H9 (cell line): ENCODE results near the gene RASGRF2. TPM values are rescaled to one million over a fixed set of nuclear protein-coding genes. Genes with fewer than 3 reads are reported as not detected.

Source experiments
- DNase-seq: peaks from one replicate; pipeline ENCODE4 v3.0.0-alpha.2; 2017
- H2AFZ ChIP-seq: one replicate; pipeline ENCODE4 v1.6.1; 2013; ENCODE audit warnings: mild to moderate bottlenecking, low read length, control low read depth, moderate library complexity
- H2AK5ac ChIP-seq: 2 replicates; pipeline ENCODE4 v1.6.1; 2013; ENCODE audit warnings: low read length, control low read depth, mixed read lengths; ENCODE audit not compliant: insufficient read length
- H2BK120ac ChIP-seq: one replicate; pipeline ENCODE4 v1.6.1; 2013; ENCODE audit warnings: low read depth, mild to moderate bottlenecking, low read length, control low read depth, inconsistent platforms; ENCODE audit not compliant: poor library complexity, severe bottlenecking
- H2BK12ac ChIP-seq: 2 replicates; pipeline ENCODE4 v1.6.1; 2013; ENCODE audit warnings: low read length, control low read depth, mixed read lengths, low read depth; ENCODE audit not compliant: insufficient read length
- H2BK15ac ChIP-seq: 2 replicates; pipeline ENCODE4 v1.6.1; 2013; ENCODE audit warnings: low read depth, low read length, control low read depth
- H2BK20ac ChIP-seq: one replicate; pipeline ENCODE4 v1.6.1; 2013; ENCODE audit warnings: low read depth, mild to moderate bottlenecking, low read length, control low read depth, inconsistent platforms; ENCODE audit not compliant: poor library complexity, severe bottlenecking
- H2BK5ac ChIP-seq: 2 replicates; pipeline ENCODE4 v1.6.1; 2013; ENCODE audit warnings: low read length, control low read depth, mixed read lengths; ENCODE audit not compliant: insufficient read length
- H3K14ac ChIP-seq: 2 replicates; pipeline ENCODE4 v1.6.1; 2013; ENCODE audit warnings: low read length, control low read depth; ENCODE audit not compliant: insufficient read depth
- H3K18ac ChIP-seq: 2 replicates; pipeline ENCODE4 v1.6.1; 2013; ENCODE audit warnings: low read depth, mild to moderate bottlenecking, mixed read lengths, low read length, control low read depth; ENCODE audit not compliant: insufficient read length
- H3K23ac ChIP-seq: 2 replicates; pipeline ENCODE4 v1.6.1; 2013; ENCODE audit warnings: low read length, control low read depth, mixed read lengths, low read depth; ENCODE audit not compliant: insufficient read length
- H3K23me2 ChIP-seq: 2 replicates; pipeline ENCODE4 v1.6.1; 2013; ENCODE audit warnings: low read depth, mild to moderate bottlenecking, mixed read lengths, low read length, control low read depth; ENCODE audit not compliant: insufficient read length, poor library complexity, severe bottlenecking
- H3K27ac ChIP-seq: 2 replicates; pipeline ENCODE4 v1.5.1; 2013; ENCODE audit warnings: low read length, control low read depth, mixed read lengths, low read depth; ENCODE audit not compliant: insufficient read length
- H3K27me3 ChIP-seq: 2 replicates; pipeline ENCODE4 v1.6.1; 2013; ENCODE audit warnings: low read length, control low read depth, inconsistent platforms; ENCODE audit not compliant: insufficient read depth
- H3K4ac ChIP-seq: 2 replicates; pipeline ENCODE4 v1.6.1; 2013; ENCODE audit warnings: low read depth, mild to moderate bottlenecking, control low read depth, inconsistent platforms, low read length, moderate library complexity
- H3K4me1 ChIP-seq: 2 replicates; pipeline ENCODE4 v1.6.1; 2013; ENCODE audit warnings: low read length, control low read depth, inconsistent platforms; ENCODE audit not compliant: insufficient read depth
- H3K4me2 ChIP-seq: 2 replicates; pipeline ENCODE4 v1.6.1; 2013; ENCODE audit warnings: low read length, control low read depth, mixed read lengths; ENCODE audit not compliant: insufficient read length, insufficient read depth
- H3K56ac ChIP-seq: 2 replicates; pipeline ENCODE4 v1.6.1; 2013; ENCODE audit warnings: low read depth, mild to moderate bottlenecking, mixed read lengths, low read length, control low read depth; ENCODE audit not compliant: insufficient read length
- H3K79me1 ChIP-seq: 2 replicates; pipeline ENCODE4 v1.6.1; 2013; ENCODE audit warnings: low read depth, mild to moderate bottlenecking, moderate library complexity, low read length, control low read depth, inconsistent platforms; ENCODE audit not compliant: insufficient read depth, poor library complexity, severe bottlenecking
- H3K79me2 ChIP-seq: 2 replicates; pipeline ENCODE4 v1.6.1; 2013; ENCODE audit warnings: low read length, control low read depth, inconsistent platforms; ENCODE audit not compliant: insufficient read depth
- H3K9ac ChIP-seq: 2 replicates; pipeline ENCODE4 v1.6.1; 2013; ENCODE audit warnings: low read length, control low read depth, mixed read lengths; ENCODE audit not compliant: insufficient read length; ENCODE audit errors: extremely low read depth
- H3K9me3 ChIP-seq: one replicate; pipeline ENCODE4 v1.6.1; 2013; ENCODE audit warnings: low read depth, low read length, inconsistent platforms; ENCODE audit not compliant: control insufficient read depth
- H3T11ph ChIP-seq: one replicate; pipeline ENCODE4 v1.6.1; 2013; ENCODE audit warnings: mild to moderate bottlenecking, low read length, control low read depth, inconsistent platforms
- H4K20me1 ChIP-seq: one replicate; pipeline ENCODE4 v1.6.1; 2013; ENCODE audit not compliant: control insufficient read depth, insufficient read length, insufficient read depth
- H4K5ac ChIP-seq: 2 replicates; pipeline ENCODE4 v1.6.1; 2013; ENCODE audit warnings: low read depth, mild to moderate bottlenecking, mixed read lengths, low read length, control low read depth; ENCODE audit not compliant: insufficient read length
- H4K8ac ChIP-seq: replicated peaks from 2 replicates; pipeline ENCODE4 v1.6.1; 2013; ENCODE audit warnings: low read length, control low read depth, mixed read lengths, low read depth; ENCODE audit not compliant: insufficient read length
- H4K91ac ChIP-seq: 2 replicates; pipeline ENCODE4 v1.6.1; 2013; ENCODE audit warnings: low read depth, mild to moderate bottlenecking, moderate library complexity, mixed read lengths, low read length, control low read depth; ENCODE audit not compliant: insufficient read length
- H3K27ac Mint-ChIP-seq, 3 experiments: 2 replicates in 2 of 3; 3 replicates in 1 of 3; pipeline ENCODE4 v1.8.0; 2020 to 2021; ENCODE audit warnings: mixed read lengths in 3 of 3, mild to moderate bottlenecking in 1 of 3, moderate library complexity in 1 of 3
- H3K27me3 Mint-ChIP-seq: 2 replicates; pipeline ENCODE4 v1.8.0; 2021; ENCODE audit warnings: low read depth, mild to moderate bottlenecking, moderate library complexity, mixed read lengths
- H3K36me3 Mint-ChIP-seq, 3 experiments: 2 replicates in 2 of 3; 3 replicates in 1 of 3; pipeline ENCODE4 v1.8.0; 2020 to 2021; ENCODE audit warnings: low read depth in 3 of 3, mixed read lengths in 3 of 3; ENCODE audit not compliant: insufficient read depth in 1 of 3
- H3K4me1 Mint-ChIP-seq, 2 experiments: 2 replicates each; pipeline ENCODE4 v1.8.0; 2020; ENCODE audit warnings: mixed read lengths in 2 of 2
- H3K4me3 Mint-ChIP-seq, 2 experiments: 2 replicates in 1 of 2; 3 replicates in 1 of 2; pipeline ENCODE4 v1.8.0; 2020 to 2021; ENCODE audit warnings: mild to moderate bottlenecking in 2 of 2, mixed read lengths in 2 of 2, moderate library complexity in 1 of 2
- H3K9me3 Mint-ChIP-seq, 2 experiments: 2 replicates in 1 of 2; 3 replicates in 1 of 2; pipeline ENCODE4 v1.8.0; 2020; ENCODE audit warnings: mild to moderate bottlenecking in 2 of 2, mixed read lengths in 2 of 2, moderate library complexity in 1 of 2
- WGBS: extraction: QIAGEN DNeasy Blood & Tissue Kit; methylation state at CpG from one replicate; pipeline ENCODE4 v1.1.7; 2013; ENCODE audit warnings: missing lambda C conversion rate, low lambda C conversion rate, mixed read lengths; ENCODE audit not compliant: insufficient read length; ENCODE audit errors: extremely low coverage; 5-methylcytosine and 5-hydroxymethylcytosine counted together
- total RNA-seq: library from RNA; stranded (reverse); gene quantifications from 2 replicates; pipeline ENCODE4 v1.2.1, GENCODE V29; 2021
- TF ChIP-seq, protein P1 (sequence below): fragments of 200-600 bp; sonication (generic); conservative IDR thresholded peaks from 3 replicates; pipeline ENCODE4 v1.8.0; 2021; ENCODE audit warnings: antibody characterized with exemption, mild to moderate bottlenecking

Gene RASGRF2
- total RNA-seq, 1 experiment from 2014 or later, result 13.5 TPM

DNA sequence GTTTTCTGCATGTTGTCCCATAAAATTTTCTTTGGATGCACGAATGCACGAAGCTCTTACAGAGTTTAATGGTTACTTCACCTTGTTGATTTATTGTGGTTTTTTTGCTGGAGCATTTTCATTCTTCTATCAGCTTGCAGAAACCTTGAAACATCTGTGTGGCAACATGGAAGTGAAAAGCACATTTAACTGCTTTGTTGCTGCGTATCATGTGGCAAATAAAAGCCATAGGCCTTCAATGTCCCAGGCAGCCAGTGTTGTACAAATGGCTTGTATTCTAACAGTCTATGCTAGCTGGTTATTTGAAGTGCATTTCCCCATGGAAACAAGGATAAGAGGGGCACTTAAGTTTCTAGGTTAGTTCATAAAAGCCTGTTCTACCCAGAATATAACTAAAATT, 42.5 kb upstream of the RASGRF2 start:
- Mint-ChIP-seq H3K36me3 (no peaks in the 10 kb centered on the region), H3K4me3 (no peak overlapping the region), H3K27me3 (no peaks in the 10 kb centered on the region), H3K9me3 (0 out of 5 replicates have a peak, but pooled peaks cover 0 to 3% of the 10 kb centered on the region in 2 experiments), H3K27ac (no peak overlapping the region), H3K4me1 (peaks cover 20 to 21% of the 10 kb centered on the region in 2 experiments)
- Histone ChIP-seq H3K23ac (no peak overlapping the region), H3K27ac (no peak overlapping the region), H2AK5ac (no peak overlapping the region), H4K91ac (no peak overlapping the region), H3T11ph (no peak overlapping the region), H3K4ac (no peak overlapping the region), H3K79me2 (no peaks in the 10 kb centered on the region), H2BK15ac (no peak overlapping the region), H4K20me1 (no peaks in the 10 kb centered on the region), H2BK20ac (no peak overlapping the region), H2AFZ (no peak overlapping the region), H3K9me3 (no peaks in the 10 kb centered on the region), H3K27me3 (no peaks in the 10 kb centered on the region), H3K14ac (no peak overlapping the region), H3K18ac (no peak overlapping the region), H3K56ac (no peak overlapping the region), H3K9ac (no peak overlapping the region), H2BK12ac (no peak overlapping the region), H2BK5ac (no peak overlapping the region), H3K79me1 (no peaks in the 10 kb centered on the region), H4K8ac (no peak overlapping the region), H3K4me2 (no peak overlapping the region), H3K4me1 (peaks cover 2% of the 10 kb centered on the region; the same call in 1 of the 2 replicates), H3K23me2 (no peaks in the 10 kb centered on the region), H2BK120ac (no peak overlapping the region), H4K5ac (no peak overlapping the region)
- TF ChIP-seq, protein P1, sequence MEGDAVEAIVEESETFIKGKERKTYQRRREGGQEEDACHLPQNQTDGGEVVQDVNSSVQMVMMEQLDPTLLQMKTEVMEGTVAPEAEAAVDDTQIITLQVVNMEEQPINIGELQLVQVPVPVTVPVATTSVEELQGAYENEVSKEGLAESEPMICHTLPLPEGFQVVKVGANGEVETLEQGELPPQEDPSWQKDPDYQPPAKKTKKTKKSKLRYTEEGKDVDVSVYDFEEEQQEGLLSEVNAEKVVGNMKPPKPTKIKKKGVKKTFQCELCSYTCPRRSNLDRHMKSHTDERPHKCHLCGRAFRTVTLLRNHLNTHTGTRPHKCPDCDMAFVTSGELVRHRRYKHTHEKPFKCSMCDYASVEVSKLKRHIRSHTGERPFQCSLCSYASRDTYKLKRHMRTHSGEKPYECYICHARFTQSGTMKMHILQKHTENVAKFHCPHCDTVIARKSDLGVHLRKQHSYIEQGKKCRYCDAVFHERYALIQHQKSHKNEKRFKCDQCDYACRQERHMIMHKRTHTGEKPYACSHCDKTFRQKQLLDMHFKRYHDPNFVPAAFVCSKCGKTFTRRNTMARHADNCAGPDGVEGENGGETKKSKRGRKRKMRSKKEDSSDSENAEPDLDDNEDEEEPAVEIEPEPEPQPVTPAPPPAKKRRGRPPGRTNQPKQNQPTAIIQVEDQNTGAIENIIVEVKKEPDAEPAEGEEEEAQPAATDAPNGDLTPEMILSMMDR, result no peak
- no peak for DNase-seq
- WGBS, result no CpG with 5 or more reads among the region's 3 CpGs
